Inferior parietal cortex (tissue), 1 donor: ENCODE results near the gene COL4A2.

Experiments
- DNase-seq: peaks from one replicate; pipeline ENCODE4 v3.0.0-alpha.2; 2016; ENCODE audit errors: extremely low spot score

The COL4A2 gene

GRCh38 chr13:110322126-110322827 is 15.2 kb downstream of the COL4A2 start:
- DNase-seq, result no peak

- DNase-seq, result no peak
These were observed 15.7 kb downstream of the COL4A2 start for GRCh38 chr13:110322828-110323171.

- no peak for DNase-seq
These were observed 16.2 kb downstream of the COL4A2 start for GRCh38 chr13:110323172-110323891.

GRCh38 chr13:110324026-110324749 is 17.1 kb downstream of the COL4A2 start:
- DNase-seq, result no peak

- no peak for DNase-seq
These were observed 19.3 kb downstream of the COL4A2 start for GRCh38 chr13:110326263-110326904.

- no peak for DNase-seq
These were observed 20.1 kb downstream of the COL4A2 start for GRCh38 chr13:110327051-110327721.

GRCh38 chr13:110328573-110328972 is 21.5 kb downstream of the COL4A2 start:
- DNase-seq, result no peak

GRCh38 chr13:110329258-110329657 is 22.2 kb downstream of the COL4A2 start:
- no peak for DNase-seq

GRCh38 chr13:110329798-110330461 is 22.8 kb downstream of the COL4A2 start:
- no peak for DNase-seq

GRCh38 chr13:110330491-110331011 is 23.5 kb downstream of the COL4A2 start:
- no peak for DNase-seq

GRCh38 chr13:110331362-110331761 is 24.3 kb downstream of the COL4A2 start:
- no peak for DNase-seq

- no peak for DNase-seq
These were observed 25.7 kb downstream of the COL4A2 start for GRCh38 chr13:110332750-110333149.

GRCh38 chr13:110333837-110334236 is 26.8 kb downstream of the COL4A2 start:
- DNase-seq, result no peak

- DNase-seq, result no peak
These were observed 27.2 kb downstream of the COL4A2 start for GRCh38 chr13:110334256-110334655.

GRCh38 chr13:110334841-110335490 is 27.9 kb downstream of the COL4A2 start:
- DNase-seq, result no peak

GRCh38 chr13:110336108-110336507 is 29.0 kb downstream of the COL4A2 start:
- DNase-seq, result no peak

GRCh38 chr13:110336681-110337080 is 29.6 kb downstream of the COL4A2 start:
- DNase-seq, result no peak

- no peak for DNase-seq
These were observed 30.2 kb downstream of the COL4A2 start for GRCh38 chr13:110337247-110337646.

GRCh38 chr13:110338441-110339101 is 31.5 kb downstream of the COL4A2 start:
- DNase-seq, result no peak

- no peak for DNase-seq
These were observed 32.2 kb downstream of the COL4A2 start for GRCh38 chr13:110339263-110339662.
